GM18873 (cell line): ENCODE results near the gene MYO16.
"Not testable (repeated sequence)": the region's sequence is repeated elsewhere in the genome, so short reads cannot be mapped to it uniquely, and the experiment has no call there.

Experiments used
- ATAC-seq: cut with Tn5 transposase; IDR thresholded peaks from one replicate; pipeline ENCODE4 v1.9.1; 2021; ENCODE audit warnings: mild to moderate bottlenecking, moderate library complexity, moderate number of reproducible peaks; ENCODE audit not compliant: unreplicated experiment, low FRiP score

Gene MYO16

DNA sequence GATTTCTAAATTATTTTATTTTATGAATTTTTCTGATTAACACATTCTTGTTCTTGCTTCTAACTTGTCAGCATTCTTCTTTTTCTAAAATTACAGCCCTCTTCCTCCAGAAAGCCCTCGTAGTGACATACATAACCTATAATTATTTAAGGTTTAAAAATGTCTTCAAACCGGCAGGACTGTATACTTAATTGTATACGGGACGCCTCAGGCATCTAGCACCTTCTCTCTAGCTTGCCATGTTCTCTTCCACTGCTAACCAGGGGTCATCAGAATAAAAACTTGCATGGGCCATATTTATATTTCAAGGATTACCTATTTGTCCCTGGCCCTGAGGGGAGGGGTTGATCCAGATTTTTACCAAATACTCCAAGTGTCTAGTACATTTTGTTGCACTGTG is 380.3 kb downstream of the MYO16 start:
- no peak for ATAC-seq

- no peak for ATAC-seq
Observed at GRCh38 chr13:109010912-109011311, 381.5 kb downstream of the MYO16 start.

- ATAC-seq: no peak
Observed at GRCh38 chr13:109012115-109012514, 382.7 kb downstream of the MYO16 start.

- no peak for ATAC-seq
Observed at GRCh38 chr13:109021558-109021957, 392.1 kb downstream of the MYO16 start.

GRCh38 chr13:109024611-109025010 is 395.2 kb downstream of the MYO16 start:
- ATAC-seq: no peak

DNA sequence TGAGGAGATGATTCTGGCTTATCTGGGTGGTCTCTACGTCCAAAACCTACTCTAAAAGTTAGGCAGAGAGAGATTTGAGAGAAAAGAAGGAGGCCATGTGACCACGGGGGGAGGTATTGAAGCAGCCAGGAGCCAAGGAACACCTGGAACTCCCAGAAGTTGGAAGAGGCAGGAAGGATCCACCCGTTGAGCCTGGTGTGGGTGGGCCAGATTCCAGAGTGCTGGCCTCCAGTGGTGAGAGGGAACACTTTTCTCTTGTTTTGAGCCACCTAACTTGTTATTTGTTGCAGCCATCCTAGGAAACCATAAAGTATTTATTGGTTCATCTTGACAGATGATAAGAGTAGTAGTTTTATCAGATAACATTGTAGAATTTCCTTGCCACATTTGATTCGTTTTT is 396.9 kb downstream of the MYO16 start:
- no peak for ATAC-seq

GRCh38 chr13:109028624-109029023 is 399.2 kb downstream of the MYO16 start:
- ATAC-seq: no peak

DNA sequence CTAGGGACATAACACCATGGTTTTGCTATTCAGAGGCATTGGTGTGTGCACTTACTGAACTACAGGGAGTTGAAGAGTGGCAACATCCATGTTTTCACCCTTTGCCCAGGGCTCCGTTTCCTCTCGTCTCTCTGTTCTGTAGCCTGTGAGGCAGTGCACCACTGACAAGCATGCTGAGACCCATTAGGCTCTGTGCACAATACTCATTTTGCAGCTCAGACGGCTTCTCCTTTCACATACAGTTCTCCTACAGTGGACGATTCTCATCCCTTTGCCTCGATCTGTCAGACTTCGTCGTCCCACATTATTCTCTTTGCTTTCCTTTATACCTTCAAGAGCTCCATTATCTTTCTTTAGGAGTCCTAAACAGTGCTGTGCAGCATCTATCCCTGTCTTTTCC is 403.7 kb downstream of the MYO16 start:
- no peak for ATAC-seq

DNA sequence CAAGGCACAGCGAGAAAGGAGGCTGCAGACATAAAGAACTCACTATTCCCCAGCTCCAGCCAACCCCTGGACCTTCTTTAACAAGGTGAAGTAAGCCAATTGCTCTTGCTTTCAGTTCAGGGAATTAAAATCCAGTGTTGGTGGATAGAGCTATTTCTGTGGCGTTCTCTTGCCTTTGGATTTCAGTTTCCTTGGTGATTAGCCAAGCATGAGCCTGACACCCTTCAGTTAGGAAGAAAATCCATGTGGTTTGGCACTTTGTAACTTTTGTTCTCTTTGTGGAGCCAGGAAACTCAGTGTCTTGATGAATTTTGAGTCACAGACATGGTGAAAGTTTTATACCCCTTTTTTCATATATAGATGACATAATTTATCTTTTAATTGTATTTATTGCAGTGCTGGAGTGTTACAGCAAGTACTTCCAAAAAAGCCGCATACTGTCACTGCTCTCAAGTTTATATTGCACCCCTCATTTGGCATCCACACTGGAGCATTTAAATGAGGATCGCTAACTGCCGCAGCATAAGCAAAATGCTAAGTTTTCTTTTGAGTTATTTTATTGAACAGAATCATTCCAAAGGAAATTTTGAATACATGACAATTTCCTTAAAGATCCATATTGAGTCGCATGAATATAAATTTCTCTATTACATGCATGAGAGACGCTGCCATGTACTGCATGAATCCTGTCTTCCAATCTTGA is 406.8 kb downstream of the MYO16 start:
- no peak for ATAC-seq

GRCh38 chr13:109043636-109044035 is 414.2 kb downstream of the MYO16 start:
- ATAC-seq: no peak

- ATAC-seq: no peak
Observed at GRCh38 chr13:109055850-109056249, 426.4 kb downstream of the MYO16 start.

DNA sequence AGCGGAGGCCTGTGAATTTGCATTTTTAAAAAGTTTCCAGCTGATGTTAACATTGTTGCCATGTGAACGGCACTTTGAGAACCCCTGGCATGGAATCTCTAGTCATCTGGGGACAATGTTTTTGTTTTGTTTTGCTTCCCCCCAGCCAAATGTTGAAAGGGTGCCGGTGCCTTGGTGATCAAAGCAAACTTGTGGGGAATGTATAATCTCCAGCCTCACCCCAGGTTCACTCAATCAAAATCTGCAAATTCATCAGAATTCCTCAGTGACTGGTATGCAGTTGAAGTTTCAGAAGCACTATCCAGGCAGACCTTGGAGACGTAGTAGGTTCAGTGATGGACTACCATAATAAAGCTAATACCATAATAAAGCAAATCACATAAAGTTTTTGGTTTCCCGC is 428.7 kb downstream of the MYO16 start:
- no peak for ATAC-seq

GRCh38 chr13:109072505-109072904 is 443.1 kb downstream of the MYO16 start:
- no peak for ATAC-seq

- no peak for ATAC-seq
Observed at GRCh38 chr13:109074436-109074835, 445.0 kb downstream of the MYO16 start.

- ATAC-seq: no peak
Observed at GRCh38 chr13:109074853-109075252, 445.4 kb downstream of the MYO16 start.

DNA sequence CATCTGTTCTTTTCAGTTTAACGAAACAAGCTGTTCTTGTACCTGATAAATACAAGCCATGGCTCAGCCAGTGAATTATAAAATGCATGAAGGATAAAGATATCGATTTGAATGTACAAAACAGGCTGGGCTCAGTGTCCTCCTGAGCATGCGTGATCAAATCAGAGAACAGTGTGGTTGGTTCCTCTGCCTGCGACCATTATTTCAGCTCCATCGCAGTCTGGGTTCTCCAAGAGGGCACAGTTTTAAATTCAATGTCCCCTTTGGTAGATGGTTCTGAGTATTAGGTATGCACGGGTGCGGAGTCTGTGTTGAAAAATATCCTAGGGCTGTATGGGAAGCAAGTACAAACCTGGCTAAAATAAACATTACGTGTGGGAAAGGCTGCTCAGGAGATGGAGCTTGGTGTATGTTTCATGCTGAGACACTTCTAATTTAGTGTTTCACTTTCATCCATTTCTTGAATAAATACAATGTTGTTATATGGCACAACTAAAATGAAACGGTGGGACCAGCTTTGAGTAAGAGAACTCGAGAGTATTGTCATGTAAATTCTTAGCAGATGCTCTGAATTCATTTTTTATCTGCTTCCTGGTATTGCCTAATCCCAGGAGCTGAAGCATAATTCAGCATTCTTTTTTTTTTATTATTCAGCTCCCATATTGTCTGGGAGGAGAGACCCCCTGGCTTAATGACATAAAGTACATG is 458.7 kb downstream of the MYO16 start:
- no peak for ATAC-seq

DNA sequence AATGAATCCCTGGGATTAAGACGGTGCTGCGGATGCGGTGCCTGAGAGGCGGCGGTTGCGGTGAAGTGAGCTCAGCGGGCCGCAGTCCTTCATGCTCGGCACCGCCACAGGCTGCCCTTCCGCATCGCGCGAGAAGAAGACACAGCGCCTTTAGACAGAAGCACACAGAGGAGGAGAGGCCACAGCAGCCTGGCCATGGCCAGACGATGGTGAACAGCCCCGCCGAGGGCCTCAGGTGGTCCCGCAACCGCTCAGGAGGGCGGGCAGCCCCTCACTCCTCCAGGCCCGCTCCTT is 459.2 kb downstream of the MYO16 start:
- ATAC-seq: no peak

- no peak for ATAC-seq
Observed at GRCh38 chr13:109090796-109091195, 461.4 kb downstream of the MYO16 start.

DNA sequence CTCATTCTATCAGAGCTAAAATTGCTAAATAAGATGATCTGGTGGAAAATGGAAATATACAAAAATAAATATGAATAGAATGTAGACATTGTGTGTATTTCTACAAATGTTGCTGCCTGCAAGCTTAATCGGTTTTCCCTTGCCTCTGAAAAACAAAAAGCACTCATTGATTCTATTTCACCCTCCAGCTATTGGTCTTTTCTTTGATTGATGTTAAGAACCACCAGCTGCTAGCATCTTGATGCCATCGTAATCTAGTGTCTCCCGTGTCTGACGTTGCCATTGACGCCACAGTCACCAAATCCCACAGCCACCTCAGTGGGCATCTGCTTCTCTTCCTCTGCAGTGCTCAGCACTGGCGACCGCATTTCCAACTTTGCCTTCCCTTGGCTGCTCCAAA is 461.8 kb downstream of the MYO16 start:
- ATAC-seq: no peak

- not testable (repeated sequence) for ATAC-seq
Observed at GRCh38 chr13:109092186-109092585, 462.8 kb downstream of the MYO16 start.

DNA sequence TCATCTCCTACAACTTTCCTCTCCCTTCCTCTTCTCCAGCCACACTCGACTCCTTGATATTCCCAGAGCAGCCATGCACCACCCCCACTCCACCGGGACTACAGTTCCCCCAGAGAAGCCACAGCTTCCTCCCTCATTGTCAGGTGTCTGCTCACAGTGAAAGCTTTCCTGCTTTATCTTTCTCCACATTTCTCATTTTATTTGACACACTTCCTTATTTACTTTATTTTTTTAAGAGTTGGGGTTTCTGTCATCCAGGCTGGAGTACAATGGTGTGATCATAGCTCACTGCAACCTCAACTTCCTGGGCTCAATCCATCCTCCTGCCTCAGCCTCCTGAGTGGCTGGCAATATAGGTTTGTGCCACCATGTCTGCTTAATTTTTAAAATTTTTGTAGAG is 464.6 kb downstream of the MYO16 start:
- no peak for ATAC-seq

- no peak for ATAC-seq
Observed at GRCh38 chr13:109095126-109095525, 465.7 kb downstream of the MYO16 start.
